ENCODE results near the gene TSPAN3. TPM values are rescaled to one million over a fixed set of nuclear protein-coding genes. Genes with fewer than 3 reads are reported as not detected.

The TSPAN3 gene
- total RNA-seq, 4 donors from 2014 or later, result 34.0 to 115 (median 93.0) TPM

GRCh38 chr15:77017761-77018720 is 52.9 kb downstream of the TSPAN3 start:
- H3K27ac ChIP-seq, result no peak overlapping the region
- no peaks in the 10 kb centered on the region for H3K9me3 ChIP-seq
- TF ChIP-seq EP300 (IDR thresholded peaks at IDR 0.05), result no peak
- TF ChIP-seq POLR2AphosphoS5 (IDR thresholded peaks at IDR 0.05), result no peak
- TF ChIP-seq POLR2A (IDR thresholded peaks at IDR 0.05), result no peak
- no peak for TF ChIP-seq CTCF (IDR thresholded peaks at IDR 0.05)
- DNase-seq (ENCODE audit: low spot score in 2 of 2), result no peak
- H3K4me1 ChIP-seq, result peaks cover 5% of the 10 kb centered on the region
- 82% methylated on average over 11 of the region's 20 CpGs for WGBS
- no peaks in the 10 kb centered on the region for H3K27me3 ChIP-seq
- H3K4me3 ChIP-seq, result no peak overlapping the region
- H3K36me3 ChIP-seq, result no peaks in the 10 kb centered on the region

GRCh38 chr15:77017091-77017660 is 53.7 kb downstream of the TSPAN3 start:
- Histone ChIP-seq H3K27ac (no peak overlapping the region), H3K4me1 (peaks cover 5% of the 10 kb centered on the region), H3K9me3 (no peaks in the 10 kb centered on the region), H3K27me3 (no peaks in the 10 kb centered on the region), H3K4me3 (no peak overlapping the region), H3K36me3 (no peaks in the 10 kb centered on the region)
- WGBS, result 80% methylated on average over 1 of the region's 7 CpGs
- no peak for TF ChIP-seq POLR2AphosphoS5 (IDR thresholded peaks at IDR 0.05)
- no peak for TF ChIP-seq EP300 (IDR thresholded peaks at IDR 0.05)
- TF ChIP-seq CTCF (IDR thresholded peaks at IDR 0.05), result no peak
- no peak for TF ChIP-seq POLR2A (IDR thresholded peaks at IDR 0.05)
- DNase-seq (ENCODE audit: low spot score in 2 of 2), result no peak

- Histone ChIP-seq H3K4me3 (no peak overlapping the region), H3K27ac (no peak overlapping the region), H3K4me1 (peaks cover 5% of the 10 kb centered on the region), H3K27me3 (no peaks in the 10 kb centered on the region), H3K36me3 (no peaks in the 10 kb centered on the region), H3K9me3 (no peaks in the 10 kb centered on the region)
- TF ChIP-seq CTCF (IDR thresholded peaks at IDR 0.05) (no peak), POLR2A (IDR thresholded peaks at IDR 0.05) (no peak), EP300 (IDR thresholded peaks at IDR 0.05) (no peak), POLR2AphosphoS5 (IDR thresholded peaks at IDR 0.05) (no peak)
- DNase-seq (ENCODE audit: low spot score in 2 of 2), result no peak
- 67% methylated on average over 1 of the region's 3 CpGs for WGBS
Measured at GRCh38 chr15:77016321-77016695, 54.6 kb downstream of the TSPAN3 start.

GRCh38 chr15:77015646-77016320 is 55.1 kb downstream of the TSPAN3 start:
- peaks cover 5% of the 10 kb centered on the region for H3K4me1 ChIP-seq
- no peaks in the 10 kb centered on the region for H3K9me3 ChIP-seq
- TF ChIP-seq CTCF (IDR thresholded peaks at IDR 0.05), result no peak
- no peak for TF ChIP-seq POLR2A (IDR thresholded peaks at IDR 0.05)
- TF ChIP-seq EP300 (IDR thresholded peaks at IDR 0.05), result no peak
- no peak for TF ChIP-seq POLR2AphosphoS5 (IDR thresholded peaks at IDR 0.05)
- DNase-seq (ENCODE audit: low spot score in 2 of 2), result no peak
- 60% methylated on average over 21 of the region's 21 CpGs for WGBS
- no peaks in the 10 kb centered on the region for H3K27me3 ChIP-seq
- no peaks in the 10 kb centered on the region for H3K36me3 ChIP-seq
- no peak overlapping the region for H3K4me3 ChIP-seq
- no peak overlapping the region for H3K27ac ChIP-seq
